ENCODE results near the gene CLDN11.

CLDN11 gene

DNA sequence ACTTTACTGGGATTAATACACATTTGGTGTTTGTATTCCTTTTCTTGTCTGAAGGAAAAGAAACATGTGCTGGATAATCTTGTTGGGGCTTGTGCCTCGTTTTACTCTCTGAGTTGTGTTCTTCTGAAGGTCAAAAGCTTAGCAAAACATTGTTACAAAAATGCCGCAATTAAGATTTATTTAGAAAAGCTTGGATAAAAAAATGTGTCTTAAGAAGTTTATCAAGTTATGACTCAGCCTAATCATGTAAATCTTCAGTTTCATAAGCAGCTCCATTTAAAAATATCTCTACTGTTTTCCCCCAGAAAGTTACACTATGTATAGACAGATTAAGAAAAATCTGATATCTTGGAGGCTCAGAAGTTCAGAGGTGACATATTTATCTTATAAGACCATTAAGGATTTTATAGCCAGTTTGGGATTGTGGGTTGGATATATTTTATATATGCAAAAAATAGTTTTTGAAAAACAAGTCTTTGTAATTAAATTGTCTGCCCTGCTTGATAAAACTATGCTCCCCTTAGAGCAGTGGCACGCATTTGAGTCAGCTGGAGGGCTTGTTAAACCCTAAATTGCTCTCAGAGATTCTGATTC lies 56.5 kb downstream of the CLDN11 start:
- DNase-seq (ENCODE audit: low read depth in 2 of 2) = no peak
- no peak overlapping the region for H3K4me3 ChIP-seq (replicated peaks in 1 of 2; ENCODE audit: low read depth in 2 of 2, low read length in 2 of 2)
- TF ChIP-seq, protein P1, sequence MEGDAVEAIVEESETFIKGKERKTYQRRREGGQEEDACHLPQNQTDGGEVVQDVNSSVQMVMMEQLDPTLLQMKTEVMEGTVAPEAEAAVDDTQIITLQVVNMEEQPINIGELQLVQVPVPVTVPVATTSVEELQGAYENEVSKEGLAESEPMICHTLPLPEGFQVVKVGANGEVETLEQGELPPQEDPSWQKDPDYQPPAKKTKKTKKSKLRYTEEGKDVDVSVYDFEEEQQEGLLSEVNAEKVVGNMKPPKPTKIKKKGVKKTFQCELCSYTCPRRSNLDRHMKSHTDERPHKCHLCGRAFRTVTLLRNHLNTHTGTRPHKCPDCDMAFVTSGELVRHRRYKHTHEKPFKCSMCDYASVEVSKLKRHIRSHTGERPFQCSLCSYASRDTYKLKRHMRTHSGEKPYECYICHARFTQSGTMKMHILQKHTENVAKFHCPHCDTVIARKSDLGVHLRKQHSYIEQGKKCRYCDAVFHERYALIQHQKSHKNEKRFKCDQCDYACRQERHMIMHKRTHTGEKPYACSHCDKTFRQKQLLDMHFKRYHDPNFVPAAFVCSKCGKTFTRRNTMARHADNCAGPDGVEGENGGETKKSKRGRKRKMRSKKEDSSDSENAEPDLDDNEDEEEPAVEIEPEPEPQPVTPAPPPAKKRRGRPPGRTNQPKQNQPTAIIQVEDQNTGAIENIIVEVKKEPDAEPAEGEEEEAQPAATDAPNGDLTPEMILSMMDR (IDR thresholded peaks at IDR 0.05; ENCODE audit: low read depth, low read length) = no peak

DNA sequence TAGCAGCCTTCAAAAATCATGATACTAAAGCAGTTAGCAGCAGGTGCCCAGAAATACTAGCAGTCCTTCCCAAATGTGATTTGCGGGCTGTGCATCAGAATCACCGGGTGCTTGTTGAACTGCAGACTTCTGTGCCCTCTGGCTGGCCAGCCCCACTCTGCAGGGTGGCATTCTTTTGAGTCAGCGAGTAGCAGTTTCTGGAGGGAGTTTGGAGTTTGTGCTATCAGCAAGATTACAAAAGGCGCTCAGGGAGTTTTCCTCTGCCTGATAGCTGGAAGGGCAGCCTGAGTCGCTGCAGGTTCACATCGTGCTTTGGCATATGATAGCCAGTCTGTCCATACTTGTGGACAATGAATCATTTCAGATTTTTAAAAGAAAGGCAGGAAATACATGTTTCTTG lies 57.6 kb downstream of the CLDN11 start:
- no peak overlapping the region for H3K4me3 ChIP-seq (replicated peaks in 1 of 2; ENCODE audit: low read depth in 2 of 2, low read length in 2 of 2)
- no peak for DNase-seq (ENCODE audit: low read depth in 2 of 2)
- TF ChIP-seq, protein P1 (IDR thresholded peaks at IDR 0.05; ENCODE audit: low read depth, low read length) = no peak

DNA sequence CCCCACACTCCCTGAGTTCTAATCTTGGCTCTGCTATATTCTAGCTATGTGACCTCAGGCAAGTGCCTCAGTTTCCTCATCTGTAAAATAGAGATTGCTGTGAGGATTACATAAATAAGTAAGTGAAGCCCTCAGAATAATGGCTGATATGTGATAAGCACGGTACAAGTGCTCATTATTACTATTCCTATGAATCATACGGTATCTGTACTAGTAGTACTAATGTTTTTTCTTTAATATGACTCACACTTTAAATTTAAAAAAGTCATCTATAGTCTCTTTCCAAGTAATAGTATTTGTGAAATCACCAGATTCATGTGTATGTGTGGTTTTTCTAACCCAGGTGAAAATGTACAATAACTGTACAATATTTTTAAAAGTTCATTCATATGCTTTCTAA lies 58.7 kb downstream of the CLDN11 start:
- H3K4me3 ChIP-seq (replicated peaks in 1 of 2; ENCODE audit: low read depth in 2 of 2, low read length in 2 of 2) = no peak overlapping the region
- peak in 1 of 2 donors; percentile 49 for DNase-seq (ENCODE audit: low read depth in 2 of 2)
- TF ChIP-seq, protein P1 (IDR thresholded peaks at IDR 0.05; ENCODE audit: low read depth, low read length) = no peak

DNA sequence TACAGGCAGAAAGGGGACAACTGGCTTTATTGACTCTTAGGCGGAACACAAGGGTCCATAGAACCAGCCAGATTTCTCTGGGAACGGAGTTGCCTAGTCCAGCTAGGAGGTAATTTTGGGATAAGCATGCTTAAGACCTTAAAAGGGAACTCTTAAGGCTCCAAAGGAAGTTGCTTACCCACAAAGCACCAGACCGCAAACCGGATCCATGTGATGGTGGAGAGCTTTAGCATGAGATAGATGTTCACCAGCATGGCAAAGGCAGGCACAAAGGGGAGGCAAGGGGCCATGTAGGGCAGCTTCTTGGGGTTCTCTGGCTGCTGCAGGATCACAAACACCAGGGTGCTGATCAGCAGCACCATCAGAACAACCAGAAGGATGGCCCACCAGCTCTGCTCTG lies 61.4 kb downstream of the CLDN11 start:
- TF ChIP-seq, protein P1 (IDR thresholded peaks at IDR 0.05; ENCODE audit: low read depth, low read length) = no peak
- DNase-seq (ENCODE audit: low read depth in 2 of 2) = no peak
- H3K4me3 ChIP-seq (replicated peaks in 1 of 2; ENCODE audit: low read depth in 2 of 2, low read length in 2 of 2) = no peak overlapping the region

DNA sequence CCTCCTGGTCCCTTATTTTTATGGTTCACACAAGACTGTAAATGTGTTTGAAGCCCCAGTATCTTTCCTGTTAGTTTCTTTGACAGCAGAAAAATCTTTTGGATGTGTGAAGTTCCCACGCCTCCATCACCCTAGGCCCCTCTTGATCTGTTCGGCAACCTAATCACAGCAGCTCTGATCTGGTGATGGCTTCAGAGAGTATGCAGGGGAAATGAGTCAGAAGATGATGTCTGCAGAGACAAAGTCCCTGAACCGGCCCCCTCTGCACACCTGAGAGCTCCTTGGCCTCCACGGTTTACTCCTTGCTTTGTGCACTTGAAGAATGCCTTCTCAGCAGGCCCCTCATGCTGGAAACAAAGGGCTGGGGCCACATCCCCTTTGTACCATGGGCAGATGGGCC lies 63.5 kb downstream of the CLDN11 start:
- TF ChIP-seq, protein P1 (IDR thresholded peaks at IDR 0.05; ENCODE audit: low read depth, low read length) = no peak
- H3K4me3 ChIP-seq (replicated peaks in 1 of 2; ENCODE audit: low read depth in 2 of 2, low read length in 2 of 2) = no peak overlapping the region
- DNase-seq (ENCODE audit: low read depth in 2 of 2) = no peak

DNA sequence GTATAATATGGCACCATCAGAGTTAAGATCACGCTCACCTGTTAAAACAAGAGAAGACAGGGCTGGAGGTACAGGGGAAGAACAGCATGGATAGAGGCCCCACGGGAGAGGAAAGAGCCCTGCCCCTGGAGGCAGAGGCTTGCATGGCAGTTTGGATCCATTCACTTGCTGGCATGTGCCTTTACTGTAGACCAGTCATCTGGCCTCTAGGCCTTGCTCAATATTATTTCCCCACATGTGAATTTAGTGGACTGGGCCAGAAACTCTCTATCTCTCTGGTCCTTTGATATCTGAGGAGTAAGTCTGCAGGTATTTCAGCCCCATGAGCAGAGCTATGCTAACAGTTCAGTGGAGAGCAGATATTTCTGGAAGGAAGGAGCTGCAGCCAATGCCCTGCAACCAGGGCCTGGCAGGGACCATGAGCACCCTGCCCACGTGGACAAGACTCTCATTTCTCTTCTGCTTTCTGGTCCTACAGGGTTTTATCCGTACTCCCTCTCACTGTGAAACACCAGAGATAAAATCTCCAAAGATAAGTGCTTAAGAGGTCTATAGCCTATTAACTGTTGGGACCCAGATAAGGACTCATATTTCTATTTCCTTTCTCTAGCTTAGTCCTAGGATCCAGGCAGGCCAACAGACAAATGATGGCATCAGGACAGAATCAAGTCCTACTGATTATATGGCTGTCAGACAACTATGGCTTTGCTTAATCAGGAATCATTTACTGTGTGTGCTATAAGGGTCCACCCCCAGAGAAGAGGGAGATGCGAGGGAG lies 65.0 kb downstream of the CLDN11 start:
- peak in 1 of 2 donors; percentile 19 for DNase-seq (ENCODE audit: low read depth in 2 of 2)
- TF ChIP-seq, protein P1 (IDR thresholded peaks at IDR 0.05; ENCODE audit: low read depth, low read length) = peak; percentile 27
- H3K4me3 ChIP-seq (replicated peaks in 1 of 2; ENCODE audit: low read depth in 2 of 2, low read length in 2 of 2) = no peak overlapping the region

Measured in cardiac fibroblast (primary cell).